Kidney epithelial cell (primary cell): ENCODE results near the gene SNAP47. TPM values are rescaled to one million over a fixed set of nuclear protein-coding genes. Genes with fewer than 3 reads are reported as not detected.

ENCODE experiments used
- DNase-seq: peaks from one replicate; pipeline ENCODE4 v3.0.0-alpha.2; 2010; ENCODE audit warnings: low read depth
- H3K27me3 ChIP-seq: 2 replicates; pipeline ENCODE4 v1.6.0; 2011; ENCODE audit warnings: low read length; ENCODE audit not compliant: control insufficient read depth, insufficient read depth
- H3K36me3 ChIP-seq: 2 replicates; pipeline ENCODE4 v1.5.1; 2011; ENCODE audit warnings: low read length; ENCODE audit not compliant: control insufficient read depth, insufficient read depth
- H3K4me3 ChIP-seq: 2 replicates; pipeline ENCODE4 v1.5.1; 2011; ENCODE audit warnings: low read depth, mild to moderate bottlenecking, control low read depth, low read length
- CTCF ChIP-seq: IDR thresholded peaks from 2 replicates; pipeline ENCODE4 v1.5.1; 2011; ENCODE audit warnings: mild to moderate bottlenecking, moderate library complexity, low read length, control low read depth, inconsistent platforms; ENCODE audit not compliant: insufficient read depth, poor library complexity, severe bottlenecking
- total RNA-seq: library from RNA; depleted of rRNA; stranded (reverse); fragments of >200 nt; gene quantifications from 2 replicates; pipeline ENCODE4 v1.2.3, GENCODE V29; 2015

The SNAP47 gene
- total RNA-seq, 1 donor from 2014 or later, result 40.2 TPM

GRCh38 chr1:227746676-227747075 is 11.4 kb downstream of the SNAP47 start:
- H3K27me3 ChIP-seq, result no peaks in the 10 kb centered on the region
- H3K4me3 ChIP-seq, result no peak overlapping the region
- DNase-seq, result no peak
- no peak for TF ChIP-seq CTCF
- H3K36me3 ChIP-seq, result no peaks in the 10 kb centered on the region

GRCh38 chr1:227747382-227747781 is 12.1 kb downstream of the SNAP47 start:
- no peak for TF ChIP-seq CTCF
- Histone ChIP-seq H3K36me3 (no peaks in the 10 kb centered on the region), H3K27me3 (no peaks in the 10 kb centered on the region), H3K4me3 (no peak overlapping the region)
- no peak for DNase-seq

- no peak for DNase-seq
- no peaks in the 10 kb centered on the region for H3K27me3 ChIP-seq
- TF ChIP-seq CTCF, result no peak
- H3K4me3 ChIP-seq, result no peak overlapping the region
- no peaks in the 10 kb centered on the region for H3K36me3 ChIP-seq
Measured at GRCh38 chr1:227747948-227748495, 12.8 kb downstream of the SNAP47 start.

- H3K27me3 ChIP-seq, result no peaks in the 10 kb centered on the region
- no peak overlapping the region for H3K4me3 ChIP-seq
- DNase-seq, result no peak
- no peaks in the 10 kb centered on the region for H3K36me3 ChIP-seq
- TF ChIP-seq CTCF, result no peak
Measured at GRCh38 chr1:227748496-227749182, 13.4 kb downstream of the SNAP47 start.

- no peak for DNase-seq
- no peak overlapping the region for H3K4me3 ChIP-seq
- no peaks in the 10 kb centered on the region for H3K27me3 ChIP-seq
- TF ChIP-seq CTCF, result no peak
- H3K36me3 ChIP-seq, result no peaks in the 10 kb centered on the region
Measured at GRCh38 chr1:227749225-227749624, 14.0 kb downstream of the SNAP47 start.

GRCh38 chr1:227749916-227750710 is 14.9 kb downstream of the SNAP47 start:
- TF ChIP-seq CTCF, result no peak
- Histone ChIP-seq H3K36me3 (no peaks in the 10 kb centered on the region), H3K27me3 (no peaks in the 10 kb centered on the region), H3K4me3 (no peak overlapping the region)
- DNase-seq, result no peak
